ENCODE measurements around the gene HINT3.

DNA sequence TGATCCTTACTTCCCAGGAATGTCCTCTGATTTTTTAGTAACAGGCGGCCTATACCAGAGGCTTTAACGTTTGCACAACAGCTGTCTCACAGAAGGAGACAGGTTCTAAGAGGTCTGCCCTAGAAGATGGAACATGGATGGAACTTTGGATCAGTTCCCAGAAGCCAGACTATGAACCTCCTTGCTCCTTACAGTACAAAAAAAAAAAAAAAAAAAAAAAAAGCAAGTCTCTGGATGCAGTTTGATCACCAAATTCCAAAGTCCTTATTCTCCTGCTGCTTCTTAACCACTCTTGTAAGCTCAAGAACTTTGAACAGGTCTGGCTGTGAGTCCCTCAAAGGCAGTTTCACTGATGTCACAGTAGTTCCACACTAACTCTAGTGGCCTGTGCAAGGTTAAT, 27.7 kb downstream of the HINT3 start:
- TF ChIP-seq, protein P1, sequence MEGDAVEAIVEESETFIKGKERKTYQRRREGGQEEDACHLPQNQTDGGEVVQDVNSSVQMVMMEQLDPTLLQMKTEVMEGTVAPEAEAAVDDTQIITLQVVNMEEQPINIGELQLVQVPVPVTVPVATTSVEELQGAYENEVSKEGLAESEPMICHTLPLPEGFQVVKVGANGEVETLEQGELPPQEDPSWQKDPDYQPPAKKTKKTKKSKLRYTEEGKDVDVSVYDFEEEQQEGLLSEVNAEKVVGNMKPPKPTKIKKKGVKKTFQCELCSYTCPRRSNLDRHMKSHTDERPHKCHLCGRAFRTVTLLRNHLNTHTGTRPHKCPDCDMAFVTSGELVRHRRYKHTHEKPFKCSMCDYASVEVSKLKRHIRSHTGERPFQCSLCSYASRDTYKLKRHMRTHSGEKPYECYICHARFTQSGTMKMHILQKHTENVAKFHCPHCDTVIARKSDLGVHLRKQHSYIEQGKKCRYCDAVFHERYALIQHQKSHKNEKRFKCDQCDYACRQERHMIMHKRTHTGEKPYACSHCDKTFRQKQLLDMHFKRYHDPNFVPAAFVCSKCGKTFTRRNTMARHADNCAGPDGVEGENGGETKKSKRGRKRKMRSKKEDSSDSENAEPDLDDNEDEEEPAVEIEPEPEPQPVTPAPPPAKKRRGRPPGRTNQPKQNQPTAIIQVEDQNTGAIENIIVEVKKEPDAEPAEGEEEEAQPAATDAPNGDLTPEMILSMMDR (IDR thresholded peaks at IDR 0.05), result no peak
- TF ChIP-seq POLR2A (IDR thresholded peaks at IDR 0.05), result no peak

Data from body of pancreas (tissue), 4 donors.